ENCODE results near the gene INTS11. TPM values are rescaled to one million over a fixed set of nuclear protein-coding genes. Genes with fewer than 3 reads are reported as not detected.

Gene INTS11
- total and polyA plus RNA-seq, 9 of the 15 experiments (the other 6 are each of a cell fraction or from before 2014, with no cell fraction given), result 3.6 to 183 (median 110) TPM

DNA sequence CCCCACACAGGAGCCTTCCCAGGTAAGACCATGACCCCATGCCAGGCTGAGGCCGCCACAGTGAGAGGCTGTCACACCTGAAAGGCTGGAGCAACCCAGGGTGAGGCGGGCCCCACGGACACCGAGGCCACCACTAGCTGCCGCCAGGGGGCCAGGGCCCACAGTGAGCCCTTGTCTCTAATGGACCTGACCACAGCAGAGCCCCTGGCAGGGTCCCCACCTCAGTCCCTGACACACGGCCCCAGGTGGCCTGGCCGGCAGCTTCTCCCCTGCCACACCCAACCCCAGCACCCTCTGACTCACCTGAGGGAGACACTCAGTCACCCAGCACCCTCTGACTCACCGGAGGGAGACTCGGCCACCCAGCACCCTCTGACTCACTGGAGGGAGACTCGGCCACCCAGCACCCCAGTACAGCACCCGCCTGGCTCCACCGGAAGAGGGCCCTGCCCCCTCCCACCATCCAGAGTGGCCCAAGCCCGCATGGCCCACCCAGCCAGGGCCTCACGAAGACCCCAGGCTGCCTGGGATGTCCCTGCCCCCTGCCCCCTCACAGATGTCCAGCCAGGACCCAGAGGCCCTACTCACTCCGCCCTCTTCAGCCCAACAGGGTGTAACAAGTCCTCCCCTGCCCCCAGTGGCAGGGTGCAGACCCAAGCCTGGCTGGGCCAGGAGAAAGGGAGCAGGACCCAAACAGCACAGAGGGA, 20.3 kb upstream of the INTS11 start (continued):
- no peak for TF ChIP-seq MBD1 (CRISPR knock-in tag; IDR thresholded peaks at IDR 0.05)
- TF ChIP-seq KLF6 (CRISPR knock-in tag; IDR thresholded peaks at IDR 0.05; ENCODE audit: borderline replicate concordance), result no peak
- no peak for TF ChIP-seq NFRKB (IDR thresholded peaks at IDR 0.05; ENCODE audit: low read depth)
- TF ChIP-seq ELF1 (tag; IDR thresholded peaks at IDR 0.05), result no peak
- no peak for TF ChIP-seq ZNF175 (CRISPR knock-in tag; IDR thresholded peaks at IDR 0.05; ENCODE audit: low read depth)
- no peak for TF ChIP-seq ZNF23 (CRISPR knock-in tag; IDR thresholded peaks at IDR 0.05)
- TF ChIP-seq CHD7 (IDR thresholded peaks at IDR 0.05; ENCODE audit: low read depth, low read length), result no peak
- no peak for TF ChIP-seq NUFIP1 (IDR thresholded peaks at IDR 0.05; ENCODE audit: partially characterized antibody)

Data from K562 (cell line).